Bronchial epithelial cell (primary cell): ENCODE data around the gene AIPL1. TPM values are rescaled to one million over a fixed set of nuclear protein-coding genes. Genes with fewer than 3 reads are reported as not detected.

Experiments used
- DNase-seq: peaks from one replicate; pipeline ENCODE4 v3.0.0-alpha.2; 2010; ENCODE audit warnings: low read depth
- FAIRE-seq: peaks from 2 replicates; lab custom pipeline; 2011; peaks lifted over from hg19 to GRCh38; lab: Jason Lieb, UNC
- H3K27me3 ChIP-seq: 2 replicates; pipeline ENCODE4 v1.5.1; 2011; ENCODE audit warnings: low read length; ENCODE audit not compliant: control insufficient read depth, insufficient read depth
- H3K36me3 ChIP-seq: 2 replicates; pipeline ENCODE4 v1.5.1; 2011; ENCODE audit warnings: low read length; ENCODE audit not compliant: control insufficient read depth, insufficient read depth
- H3K4me3 ChIP-seq: 2 replicates; pipeline ENCODE4 v1.5.1; 2011; ENCODE audit warnings: mild to moderate bottlenecking, low read depth, low read length, control low read depth
- CTCF ChIP-seq: IDR thresholded peaks from 2 replicates; pipeline ENCODE4 v1.5.1; 2011; ENCODE audit warnings: mild to moderate bottlenecking, moderate library complexity, low read length, control low read depth, inconsistent platforms; ENCODE audit not compliant: insufficient read depth, severe bottlenecking
- total RNA-seq: library from RNA; depleted of rRNA; stranded (reverse); fragments of >200 nt; gene quantifications from 2 replicates; pipeline ENCODE4 v1.2.1, GENCODE V29; 2014

The AIPL1 gene
- total RNA-seq, 1 donor from 2014 or later, result not detected

GRCh38 chr17:6442775-6443174 is 7.9 kb upstream of the AIPL1 start:
- TF ChIP-seq CTCF, result no peak
- DNase-seq, result no peak
- H3K36me3 ChIP-seq, result no peaks in the 10 kb centered on the region
- no peaks in the 10 kb centered on the region for H3K27me3 ChIP-seq
- no peak overlapping the region for H3K4me3 ChIP-seq
- FAIRE-seq, result no peak

GRCh38 chr17:6439951-6440350 is 5.0 kb upstream of the AIPL1 start:
- DNase-seq (no peak), FAIRE-seq (no peak)
- TF ChIP-seq CTCF, result no peak
- Histone ChIP-seq H3K27me3 (peaks cover 3% of the 10 kb centered on the region), H3K36me3 (no peaks in the 10 kb centered on the region), H3K4me3 (no peak overlapping the region)

- FAIRE-seq (no peak), DNase-seq (no peak)
- Histone ChIP-seq H3K4me3 (no peak overlapping the region), H3K36me3 (no peaks in the 10 kb centered on the region), H3K27me3 (peaks cover 3% of the 10 kb centered on the region)
- no peak for TF ChIP-seq CTCF
Measured at GRCh38 chr17:6437956-6438355, 3.0 kb upstream of the AIPL1 start.

- FAIRE-seq (no peak), DNase-seq (no peak)
- no peak overlapping the region for H3K4me3 ChIP-seq
- peaks cover 3% of the 10 kb centered on the region for H3K27me3 ChIP-seq
- TF ChIP-seq CTCF, result no peak
- H3K36me3 ChIP-seq, result no peaks in the 10 kb centered on the region
Measured at GRCh38 chr17:6437466-6437865, 2.5 kb upstream of the AIPL1 start.

GRCh38 chr17:6435968-6436367 is 1.0 kb upstream of the AIPL1 start:
- DNase-seq (peak; percentile 52), FAIRE-seq (no peak)
- Histone ChIP-seq H3K4me3 (no peak overlapping the region), H3K36me3 (no peaks in the 10 kb centered on the region), H3K27me3 (peaks cover 3% of the 10 kb centered on the region)
- TF ChIP-seq CTCF, result peak; percentile 87

- peak; percentile 27 for TF ChIP-seq CTCF
- FAIRE-seq (no peak), DNase-seq (no peak)
- Histone ChIP-seq H3K36me3 (no peaks in the 10 kb centered on the region), H3K27me3 (no peaks in the 10 kb centered on the region), H3K4me3 (no peak overlapping the region)
Measured at GRCh38 chr17:6430769-6431168, 4.2 kb downstream of the AIPL1 start.
